GM18505 (cell line): ENCODE measurements around the gene CD2AP.

ENCODE experiments used
- ATAC-seq: cut with Tn5 transposase; IDR thresholded peaks from one replicate; pipeline ENCODE4 v1.9.1; 2021; ENCODE audit not compliant: unreplicated experiment
- POLR2A ChIP-seq: IDR thresholded peaks from 4 replicates; pipeline ENCODE4 v1.6.1; 2011; ENCODE audit warnings: borderline replicate concordance; ENCODE audit not compliant: insufficient read depth, insufficient read length; ENCODE audit errors: extremely low read depth

CD2AP gene

GRCh38 chr6:47581591-47581990 is 104.0 kb downstream of the CD2AP start:
- TF ChIP-seq POLR2A = no peak
- ATAC-seq = no peak

DNA sequence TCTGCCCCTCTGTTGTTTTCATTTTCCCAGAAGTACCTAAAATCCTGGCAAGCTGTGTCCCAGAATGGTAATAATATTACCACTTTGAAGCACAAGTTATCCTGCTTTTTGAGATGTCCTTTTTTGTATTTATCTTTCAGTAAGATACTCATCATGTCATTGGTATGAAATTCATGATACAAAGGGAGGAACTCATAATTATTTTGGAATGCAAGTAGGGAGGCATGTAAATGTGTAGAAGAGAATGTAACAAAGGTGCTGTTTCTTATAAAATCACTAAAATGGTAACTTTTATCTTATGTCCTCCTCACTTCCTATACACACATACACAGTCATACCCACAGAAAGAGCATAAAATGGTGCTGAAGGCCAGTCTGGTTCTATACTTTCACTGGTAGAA is 109.9 kb downstream of the CD2AP start:
- ATAC-seq = no peak
- no peak for TF ChIP-seq POLR2A

DNA sequence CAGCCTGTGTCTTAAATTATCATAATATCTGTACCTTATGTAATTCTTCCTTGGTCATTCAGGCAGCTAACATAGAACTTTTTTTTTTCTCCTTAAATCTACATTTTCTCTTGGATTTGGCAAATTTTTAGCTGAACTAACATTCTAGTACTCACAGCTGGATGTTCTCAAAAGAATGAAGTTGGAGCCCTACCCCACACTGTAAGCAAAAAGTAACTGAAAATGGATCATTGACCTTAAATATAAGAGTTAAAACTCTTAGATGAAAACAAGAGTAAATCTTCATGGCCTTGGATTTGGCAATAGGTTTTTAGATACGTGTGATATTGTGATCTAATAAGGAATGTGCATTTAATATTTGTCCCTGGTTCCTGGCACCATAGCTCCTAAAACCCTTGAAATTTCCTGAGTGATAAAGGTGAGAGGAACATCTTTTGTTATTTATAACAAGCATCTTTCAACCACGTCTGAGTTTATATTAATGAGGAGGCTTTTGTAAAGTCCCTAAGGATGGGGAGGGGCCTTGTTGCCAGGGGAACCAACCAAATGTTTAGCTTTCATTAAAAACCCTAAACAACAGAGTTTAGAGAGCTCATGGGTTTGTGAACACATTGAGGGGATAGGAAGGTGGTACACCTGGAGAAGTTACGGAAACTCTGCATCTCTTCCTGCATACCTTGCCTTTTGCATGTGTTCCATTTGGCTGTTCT is 114.7 kb downstream of the CD2AP start:
- no peak for TF ChIP-seq POLR2A

GRCh38 chr6:47593979-47594378 is 116.4 kb downstream of the CD2AP start:
- no peak for ATAC-seq
- TF ChIP-seq POLR2A = no peak

More for the DNA sequence above, 114.7 kb downstream of the CD2AP start:
- ATAC-seq = no peak

DNA sequence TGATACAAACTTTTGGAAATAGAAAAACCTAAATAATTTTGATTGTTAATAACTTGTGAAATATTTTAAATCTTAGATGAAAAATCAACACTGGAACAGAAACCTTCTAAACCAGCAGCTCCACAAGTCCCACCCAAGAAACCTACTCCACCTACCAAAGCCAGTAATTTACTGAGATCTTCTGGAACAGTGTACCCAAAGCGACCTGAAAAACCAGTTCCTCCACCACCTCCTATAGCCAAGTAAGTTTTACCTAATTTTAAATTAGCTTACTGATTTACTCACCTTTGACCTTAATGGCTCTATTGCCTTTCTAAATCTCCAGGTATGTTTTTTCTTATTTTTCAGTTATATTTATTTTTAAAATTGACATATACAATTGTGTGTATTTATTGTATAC is 118.2 kb downstream of the CD2AP start:
- no peak for ATAC-seq
- no peak for TF ChIP-seq POLR2A

DNA sequence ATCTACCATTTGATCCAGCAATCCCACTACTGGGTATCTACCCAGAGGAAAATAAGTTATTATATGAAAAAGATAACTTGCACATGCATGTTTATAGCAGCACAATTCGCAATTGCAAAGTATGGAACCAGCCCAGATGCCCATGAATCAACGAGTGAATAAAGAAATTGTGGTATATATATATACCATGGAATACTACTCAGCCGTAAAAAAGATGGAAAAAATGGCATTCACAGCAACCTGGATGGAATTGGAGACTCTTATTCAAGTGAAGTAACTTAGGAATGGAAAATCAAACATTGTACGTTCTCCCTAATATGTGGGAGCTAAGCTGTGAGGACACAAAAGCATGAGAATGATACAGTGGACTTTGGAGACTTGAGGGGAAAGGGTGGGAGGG is 120.8 kb downstream of the CD2AP start:
- TF ChIP-seq POLR2A = no peak
- ATAC-seq = no peak

DNA sequence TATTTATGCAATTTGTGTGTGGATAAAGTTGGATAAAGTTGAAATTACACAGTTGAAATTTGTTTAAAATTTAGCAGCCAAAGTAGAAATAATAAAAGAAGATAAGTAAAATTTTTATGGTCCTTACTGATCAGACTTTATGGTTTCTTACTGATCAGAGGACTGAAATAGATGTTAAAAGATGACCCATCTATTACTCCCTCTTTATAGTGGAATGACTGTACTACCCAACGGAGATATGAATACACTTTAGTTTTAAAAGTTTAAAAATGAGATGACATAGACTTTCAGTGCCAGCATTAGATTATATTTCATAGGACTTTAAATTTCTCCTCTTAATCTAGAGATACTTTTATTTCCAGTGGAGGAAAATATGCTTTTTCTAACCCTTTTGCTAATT is 121.9 kb downstream of the CD2AP start:
- TF ChIP-seq POLR2A = no peak
- ATAC-seq = no peak

DNA sequence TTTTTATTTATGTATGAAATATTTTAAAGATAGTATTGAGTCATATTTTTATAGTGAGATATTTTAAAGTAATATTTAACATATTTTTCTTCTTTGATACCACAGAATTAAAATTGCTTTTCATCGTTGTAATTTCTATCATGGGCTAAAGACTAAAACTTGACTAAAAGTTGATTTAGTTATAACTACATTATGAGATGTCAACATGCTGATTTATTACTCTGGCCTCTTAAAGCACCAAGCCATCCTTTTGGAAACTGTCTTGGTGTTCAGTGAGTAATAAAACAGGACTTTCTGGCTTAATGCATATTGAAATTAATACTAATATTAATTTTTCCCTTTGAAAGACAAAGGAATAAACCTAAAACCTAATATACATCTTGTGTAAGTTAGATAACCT is 125.6 kb downstream of the CD2AP start:
- no peak for ATAC-seq
- no peak for TF ChIP-seq POLR2A

GRCh38 chr6:47603995-47604394 is 126.4 kb downstream of the CD2AP start:
- no peak for ATAC-seq
- no peak for TF ChIP-seq POLR2A

DNA sequence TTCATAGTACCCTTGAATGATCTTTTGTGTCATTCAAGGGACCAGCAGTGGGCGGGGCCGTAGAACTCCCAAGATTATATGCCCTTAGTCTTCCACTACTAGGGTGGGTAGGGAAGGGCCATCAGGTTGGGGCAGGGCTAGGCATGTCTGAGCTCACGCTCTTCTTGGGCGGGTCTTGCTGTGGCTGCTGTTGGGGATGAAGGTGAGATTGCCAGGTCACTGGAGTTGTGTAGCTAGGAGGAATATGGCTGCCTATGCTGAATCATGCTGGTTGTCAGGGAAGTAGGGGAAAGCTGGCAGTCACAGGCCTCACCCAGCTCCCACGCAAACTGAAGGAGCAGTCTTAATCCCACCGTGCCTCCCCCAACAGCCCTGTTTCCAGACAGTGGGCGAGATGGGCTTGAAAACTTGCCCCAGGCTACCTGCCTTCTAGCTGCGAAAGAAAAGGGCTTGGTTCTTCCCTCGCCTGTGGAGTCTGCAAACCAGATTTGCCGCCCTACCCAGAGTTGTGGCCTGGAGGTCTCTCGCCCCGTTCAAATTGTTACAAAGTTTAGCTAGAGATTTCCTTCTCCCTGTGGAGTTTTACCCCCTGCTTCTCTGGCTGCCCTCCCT is 144.4 kb downstream of the CD2AP start:
- TF ChIP-seq POLR2A = no peak

DNA sequence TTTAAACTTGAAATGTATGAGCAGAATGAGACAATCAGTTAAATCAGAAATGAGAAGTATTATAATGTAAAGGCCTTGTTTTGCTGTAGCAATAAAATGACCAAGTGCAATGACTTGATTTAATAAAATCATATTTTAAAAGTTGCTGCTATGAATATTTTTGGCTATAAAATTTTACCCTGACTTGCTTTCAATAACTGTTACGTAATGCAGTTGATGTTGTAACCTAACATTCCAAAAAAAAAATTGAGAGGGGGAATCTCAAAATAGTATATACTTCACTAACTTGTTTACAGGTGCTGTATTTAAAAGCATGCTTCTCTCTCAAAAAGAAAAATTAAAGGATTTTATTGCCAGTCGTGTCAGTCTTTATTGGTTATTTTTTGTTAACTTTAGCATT is 149.2 kb downstream of the CD2AP start:
- no peak for ATAC-seq
- TF ChIP-seq POLR2A = no peak

More for the DNA sequence above, 144.4 kb downstream of the CD2AP start:
- ATAC-seq = no peak

GRCh38 chr6:47628448-47629272 is 151.1 kb downstream of the CD2AP start:
- TF ChIP-seq POLR2A = no peak
- no peak for ATAC-seq

DNA sequence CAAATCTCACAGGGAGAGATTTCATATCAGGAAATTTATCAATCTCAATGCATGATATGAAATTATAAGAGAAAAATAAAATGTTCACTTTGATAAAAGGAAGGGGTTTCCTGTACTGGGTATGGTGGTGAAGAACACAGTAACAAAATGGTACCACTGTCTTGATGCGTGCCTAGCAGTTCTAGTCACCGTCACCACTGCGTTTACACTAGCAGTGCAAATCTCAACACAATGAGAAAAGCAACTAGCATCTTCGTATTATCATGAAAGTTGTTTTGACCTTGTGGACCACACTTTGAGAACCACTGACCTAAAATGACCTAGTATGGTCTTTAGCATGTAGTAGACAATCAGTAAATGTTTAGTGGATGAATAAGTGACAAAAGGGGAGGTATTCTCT is 152.4 kb downstream of the CD2AP start:
- ATAC-seq = no peak
- no peak for TF ChIP-seq POLR2A

DNA sequence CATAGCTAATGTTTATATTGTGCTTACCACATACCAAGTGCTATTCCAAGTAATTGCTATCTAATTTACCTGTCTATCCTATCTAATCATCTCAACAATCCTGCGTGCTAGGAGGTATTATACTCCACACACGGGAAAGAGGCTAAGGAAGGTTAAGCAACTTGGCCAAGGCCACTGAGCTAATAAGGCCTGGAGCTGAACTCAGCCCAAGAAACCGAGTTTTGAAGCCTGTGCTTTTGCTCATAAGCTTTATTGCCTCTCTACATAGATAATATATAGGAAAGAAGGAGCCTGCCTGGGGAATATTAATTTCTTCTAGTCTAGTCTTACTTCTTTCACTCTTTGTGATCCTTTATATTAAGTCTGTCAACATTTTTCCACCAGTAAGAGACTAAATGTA is 153.0 kb downstream of the CD2AP start:
- ATAC-seq = no peak
- no peak for TF ChIP-seq POLR2A
